Panc1 (cell line): ENCODE measurements around the gene LAIR2.

Experiments used
- CTCF ChIP-seq: fragments of 450-650 bp; IDR thresholded peaks from 2 replicates; pipeline ENCODE4 v1.5.1; 2017; ENCODE audit warnings: mild to moderate bottlenecking
- REST ChIP-seq, 2 experiments: IDR thresholded peaks; 2 replicates each; pipeline ENCODE4 v1.6.1; 2011 to 2012; ENCODE audit warnings: low read depth in 2 of 2, control low read depth in 1 of 2, low read length in 1 of 2, mild to moderate bottlenecking in 1 of 2, moderate library complexity in 1 of 2; ENCODE audit not compliant: insufficient read depth in 1 of 2
- TCF7L2 ChIP-seq: IDR thresholded peaks from 2 replicates; pipeline ENCODE4 v1.6.1; 2011; ENCODE audit warnings: mild to moderate bottlenecking, low read depth, low read length, inconsistent platforms

GRCh38 chr19:54521022-54521859 is 18.6 kb downstream of the LAIR2 start:
- no peak for TF ChIP-seq CTCF
- no peak for TF ChIP-seq REST (IDR thresholded peaks at IDR 0.05; ENCODE audit: insufficient read depth in 1 of 2, low read depth in 2 of 2, low read length in 1 of 2)
- TF ChIP-seq TCF7L2, result no peak
